Ascending aorta (tissue), 2 donors: Measurements from ENCODE around the gene GNAI2. TPM values are rescaled to one million over a fixed set of nuclear protein-coding genes. Genes with fewer than 3 reads are reported as not detected.
A peak's percentile ranks its signal among the peaks of the same experiment; 100 is the strongest.

ENCODE experiments used
- DNase-seq, 2 donors: peaks; one replicate each; pipeline ENCODE4 v3.0.0-alpha.2; 2019; ENCODE audit warnings: low spot score in 2 of 2
- H3K27ac ChIP-seq, 2 donors: fragments of 200-600 bp; sonication (generic); one replicate each; pipeline ENCODE4 v1.5.1; 2016 to 2017; ENCODE audit warnings: mild to moderate bottlenecking in 1 of 2
- H3K27me3 ChIP-seq: fragments of 200-600 bp; sonication (generic); one replicate; pipeline ENCODE4 v1.5.1; 2017
- H3K36me3 ChIP-seq, 2 donors: fragments of 200-600 bp; sonication (generic); one replicate each; pipeline ENCODE4 v1.5.1; 2016
- H3K4me1 ChIP-seq, 2 donors: fragments of 200-600 bp; sonication (generic); one replicate each; pipeline ENCODE4 v1.5.1; 2016 to 2017; ENCODE audit warnings: mild to moderate bottlenecking in 1 of 2
- H3K4me3 ChIP-seq, 2 donors: fragments of 200-600 bp; sonication (generic); one replicate each; pipeline ENCODE4 v1.5.1; 2016 to 2017; ENCODE audit warnings: mild to moderate bottlenecking in 1 of 2
- H3K9me3 ChIP-seq, 2 donors: fragments of 200-600 bp; sonication (generic); one replicate each; pipeline ENCODE4 v1.5.1; 2016
- CTCF ChIP-seq, 3 experiments: fragments of 200-600 bp in 2 of 3; fragments of 450-650 bp in 1 of 3; sonication (generic) in 2 of 3; IDR thresholded peaks; one replicate each; pipeline ENCODE4 v1.5.1; 2016 to 2019; ENCODE audit warnings: antibody characterized with exemption in 3 of 3, mild to moderate bottlenecking in 1 of 3, moderate library complexity in 1 of 3
- intact Hi-C: fragments of 100-400 bp; cut with DNase I; formaldehyde crosslinking; loops from one replicate; pipeline ENCODE4 v1.15.1; 2023
- total RNA-seq: library from RNA; depleted of rRNA; stranded (reverse); fragments of >200 nt; gene quantifications from one replicate; pipeline ENCODE4 v1.1.0, GENCODE V29; 2016

The GNAI2 gene
- total RNA-seq, 1 donor from 2014 or later, result 283 TPM

GRCh38 chr3:50236484-50237132, 604 bp downstream of the GNAI2 start:
- peak overlapping the region; percentile 92 to 95 for H3K27ac ChIP-seq
- no peaks in the 10 kb centered on the region for H3K27me3 ChIP-seq
- H3K9me3 ChIP-seq, result no peaks in the 10 kb centered on the region
- peak overlapping the region; percentile 96 to 97 for H3K4me3 ChIP-seq
- peaks cover 27 to 30% of the 10 kb centered on the region in 2 donors for H3K4me1 ChIP-seq
- peaks cover 5 to 10% of the 10 kb centered on the region in 2 donors for H3K36me3 ChIP-seq
- no peak for TF ChIP-seq CTCF (IDR thresholded peaks at IDR 0.05)
- intact Hi-C loops, result no loop called here
- no peak for DNase-seq

- no peak for DNase-seq
- Histone ChIP-seq H3K27me3 (no peaks in the 10 kb centered on the region), H3K4me1 (peaks cover 30 to 36% of the 10 kb centered on the region in 2 donors), H3K4me3 (peak overlapping the region; percentile 96 to 97), H3K9me3 (no peaks in the 10 kb centered on the region), H3K27ac (peak overlapping the region; percentile 92 to 95), H3K36me3 (peaks cover 8 to 10% of the 10 kb centered on the region in 2 donors)
- no peak for TF ChIP-seq CTCF (IDR thresholded peaks at IDR 0.05)
- intact Hi-C loops, result no loop called here
Measured at GRCh38 chr3:50237133-50237651, 1.2 kb downstream of the GNAI2 start.

GRCh38 chr3:50237754-50238548, 1.9 kb downstream of the GNAI2 start:
- no peak for TF ChIP-seq CTCF (IDR thresholded peaks at IDR 0.05)
- H3K27ac ChIP-seq, result peak overlapping the region; percentile 92 to 95
- peaks cover 9 to 10% of the 10 kb centered on the region in 2 donors for H3K36me3 ChIP-seq
- peaks cover 33 to 44% of the 10 kb centered on the region in 2 donors for H3K4me1 ChIP-seq
- peak; percentile 72 to 96 for DNase-seq
- intact Hi-C loops, result loop anchor here (1.0 to 2.0 kb wide), 2 partner anchors 8 to 27 kb away; no protein-coding TSS in a partner anchor
- no peaks in the 10 kb centered on the region for H3K27me3 ChIP-seq
- H3K9me3 ChIP-seq, result no peaks in the 10 kb centered on the region
- H3K4me3 ChIP-seq, result peak overlapping the region; percentile 96 to 97

- peaks cover 36 to 48% of the 10 kb centered on the region in 2 donors for H3K4me1 ChIP-seq
- intact Hi-C loops, result loop anchor here (1.0 to 2.0 kb wide), 2 partner anchors 8 to 26 kb away; no protein-coding TSS in a partner anchor
- peak overlapping the region; percentile 92 to 95 for H3K27ac ChIP-seq
Measured at GRCh38 chr3:50238549-50239026, 2.6 kb downstream of the GNAI2 start.

More at GRCh38 chr3:50238549-50239026, 2.6 kb downstream of the GNAI2 start:
- no peaks in the 10 kb centered on the region for H3K27me3 ChIP-seq
- H3K36me3 ChIP-seq, result peaks cover 9 to 10% of the 10 kb centered on the region in 2 donors
- DNase-seq, result peak; percentile 66 to 93
- TF ChIP-seq CTCF (IDR thresholded peaks at IDR 0.05), result no peak
- H3K9me3 ChIP-seq, result no peaks in the 10 kb centered on the region
- peak overlapping the region; percentile 96 to 97 for H3K4me3 ChIP-seq
